ENCODE results near the gene ZPBP.

DNA sequence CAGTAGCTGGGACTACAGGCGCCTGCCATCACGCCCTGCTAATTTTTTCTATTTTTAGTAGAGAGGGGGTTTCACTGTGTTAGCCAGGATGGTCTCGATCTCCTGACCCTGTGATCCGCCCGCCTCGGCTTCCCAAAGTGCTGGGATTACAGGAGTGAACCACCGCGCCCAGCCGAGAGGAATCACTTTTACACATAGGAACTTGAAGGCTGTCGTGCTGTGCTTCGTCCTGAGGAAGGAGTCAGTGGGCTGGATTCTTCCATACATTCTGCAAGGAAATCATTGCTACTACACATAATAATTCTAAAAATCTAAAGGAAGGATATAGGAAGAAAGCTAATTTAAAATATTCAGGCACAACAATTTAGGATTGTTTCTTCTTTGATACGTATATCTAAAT, 48.8 kb upstream of the ZPBP start:
- TF ChIP-seq, protein P1, sequence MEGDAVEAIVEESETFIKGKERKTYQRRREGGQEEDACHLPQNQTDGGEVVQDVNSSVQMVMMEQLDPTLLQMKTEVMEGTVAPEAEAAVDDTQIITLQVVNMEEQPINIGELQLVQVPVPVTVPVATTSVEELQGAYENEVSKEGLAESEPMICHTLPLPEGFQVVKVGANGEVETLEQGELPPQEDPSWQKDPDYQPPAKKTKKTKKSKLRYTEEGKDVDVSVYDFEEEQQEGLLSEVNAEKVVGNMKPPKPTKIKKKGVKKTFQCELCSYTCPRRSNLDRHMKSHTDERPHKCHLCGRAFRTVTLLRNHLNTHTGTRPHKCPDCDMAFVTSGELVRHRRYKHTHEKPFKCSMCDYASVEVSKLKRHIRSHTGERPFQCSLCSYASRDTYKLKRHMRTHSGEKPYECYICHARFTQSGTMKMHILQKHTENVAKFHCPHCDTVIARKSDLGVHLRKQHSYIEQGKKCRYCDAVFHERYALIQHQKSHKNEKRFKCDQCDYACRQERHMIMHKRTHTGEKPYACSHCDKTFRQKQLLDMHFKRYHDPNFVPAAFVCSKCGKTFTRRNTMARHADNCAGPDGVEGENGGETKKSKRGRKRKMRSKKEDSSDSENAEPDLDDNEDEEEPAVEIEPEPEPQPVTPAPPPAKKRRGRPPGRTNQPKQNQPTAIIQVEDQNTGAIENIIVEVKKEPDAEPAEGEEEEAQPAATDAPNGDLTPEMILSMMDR (IDR thresholded peaks at IDR 0.05; ENCODE audit: borderline replicate concordance, extremely low read depth, low read length, poor library complexity, severe bottlenecking), result no peak
- TF ChIP-seq EZH2 (IDR thresholded peaks at IDR 0.05; ENCODE audit: borderline replicate concordance, low read depth, low read length, severe bottlenecking), result no peak

Data from DND-41 (cell line).